ENCODE results near the gene TIPRL.

The TIPRL gene

DNA sequence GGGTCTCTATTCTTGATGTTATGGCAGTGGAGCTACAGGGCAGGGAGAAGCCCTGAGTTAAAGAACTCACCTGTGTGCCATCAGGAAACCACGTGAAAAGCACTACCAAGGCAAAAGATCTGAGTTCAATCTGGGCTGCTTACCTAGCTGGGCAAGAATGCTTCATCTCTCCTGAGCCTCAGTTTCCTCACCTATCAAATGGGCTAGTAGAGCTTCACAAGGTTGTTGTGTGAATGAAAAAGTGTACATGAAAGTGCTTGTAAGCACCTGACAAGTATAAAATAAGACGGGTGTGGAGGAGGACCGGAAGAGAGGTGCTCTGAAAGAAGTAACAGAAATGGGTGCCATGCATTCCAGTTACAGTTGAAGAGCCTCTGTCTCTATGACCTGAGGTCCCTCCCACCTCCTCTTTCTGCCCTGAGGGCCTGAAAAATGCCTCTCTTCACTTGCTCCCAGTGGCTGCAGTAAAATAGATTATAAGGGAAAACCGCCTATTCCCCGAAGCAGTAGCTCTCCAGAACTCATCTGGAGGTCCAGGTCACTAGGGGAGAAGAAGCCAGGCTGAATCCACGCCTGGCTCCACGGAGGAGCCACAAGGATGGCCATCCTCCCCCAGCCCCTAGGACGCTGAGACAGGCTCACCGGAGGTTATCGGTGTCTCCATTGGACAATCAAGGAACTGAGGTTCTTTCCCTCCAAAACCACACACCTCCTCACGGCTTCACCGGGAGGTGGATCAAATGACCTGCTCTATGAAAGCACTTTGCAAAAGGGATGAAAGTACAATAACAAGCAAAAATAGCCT is 43.4 kb upstream of the TIPRL start:
- Histone ChIP-seq H3K18ac (ENCODE audit: low read length) (no peak overlapping the region), H2BK12ac (ENCODE audit: low read length) (no peak overlapping the region), H3K14ac (ENCODE audit: low read length) (no peak overlapping the region), H3K27me3 (ENCODE audit: control insufficient read depth in 3 of 3, insufficient read depth in 3 of 3, low read depth in 1 of 3, low read length in 3 of 3) (no peaks in the 10 kb centered on the region), H2AFZ (ENCODE audit: low read length) (peak overlapping the region; percentile 95), H2BK15ac (ENCODE audit: low read length) (no peak overlapping the region), H2AK5ac (ENCODE audit: low read depth, low read length) (no peak overlapping the region), H3K4ac (ENCODE audit: low read length) (no peak overlapping the region), H4K91ac (ENCODE audit: low read depth, low read length, poor library complexity) (no peak overlapping the region), H3K4me3 (ENCODE audit: low read length in 2 of 2) (peak overlapping the region; percentile 59 to 88), H3K4me2 (ENCODE audit: insufficient read depth, low read length, poor library complexity, severe bottlenecking) (peak overlapping the region; percentile 74), H2BK5ac (ENCODE audit: low read length) (no peak overlapping the region), H3K9me3 (replicated peaks in 1 of 2; ENCODE audit: control insufficient read depth in 2 of 2, insufficient read depth in 1 of 2, low read depth in 1 of 2, low read length in 2 of 2) (no peaks in the 10 kb centered on the region), H3K23ac (ENCODE audit: low read depth, low read length, poor library complexity) (no peak overlapping the region), H2BK120ac (ENCODE audit: low read depth, low read length) (no peak overlapping the region), H4K8ac (ENCODE audit: low read depth, low read length) (peak overlapping the region; percentile 3), H3K9ac (ENCODE audit: low read depth, low read length, poor library complexity) (peak overlapping the region; percentile 94), H3K27ac (replicated peaks; ENCODE audit: low read length) (no peak overlapping the region), H3K79me1 (ENCODE audit: low read depth, low read length) (peaks cover 2% of the 10 kb centered on the region), H3K36me3 (replicated peaks in 1 of 2; ENCODE audit: control insufficient read depth in 2 of 2, insufficient read depth in 2 of 2, low read length in 2 of 2) (peaks cover 5 to 25% of the 10 kb centered on the region in 2 donors), H3K4me1 (ENCODE audit: control insufficient read depth in 2 of 2, insufficient read depth in 1 of 2, low read depth in 1 of 2, low read length in 2 of 2) (peaks cover 7 to 20% of the 10 kb centered on the region in 2 donors)
- DNase-seq (ENCODE audit: low spot score) = no peak
- WGBS, 2 donors (ENCODE audit: extremely low coverage in 2 of 2, insufficient read length in 2 of 2, insufficient replicate concordance in 1 of 2) = no CpG with 5 or more reads among the region's 12 CpGs

GRCh38 chr1:168135921-168136708 is 42.6 kb upstream of the TIPRL start:
- peaks cover 1 to 17% of the 10 kb centered on the region in 2 donors for H3K36me3 ChIP-seq (replicated peaks in 1 of 2; ENCODE audit: control insufficient read depth in 2 of 2, insufficient read depth in 2 of 2, low read length in 2 of 2)
- H3K4me1 ChIP-seq (ENCODE audit: control insufficient read depth in 2 of 2, insufficient read depth in 1 of 2, low read depth in 1 of 2, low read length in 2 of 2) = peaks cover 7 to 20% of the 10 kb centered on the region in 2 donors
- H2BK120ac ChIP-seq (ENCODE audit: low read depth, low read length) = peak overlapping the region; percentile 69
- peak overlapping the region; percentile 86 for H3K23ac ChIP-seq (ENCODE audit: low read depth, low read length, poor library complexity)
- H3K9ac ChIP-seq (ENCODE audit: low read depth, low read length, poor library complexity) = peak overlapping the region; percentile 94
- peak overlapping the region; percentile 59 to 88 for H3K4me3 ChIP-seq (ENCODE audit: low read length in 2 of 2)
- H3K18ac ChIP-seq (ENCODE audit: low read length) = peak overlapping the region; percentile 98
- peak overlapping the region; percentile 3 for H4K8ac ChIP-seq (ENCODE audit: low read depth, low read length)
- H3K4ac ChIP-seq (ENCODE audit: low read length) = no peak overlapping the region
- peak overlapping the region; percentile 43 for H2BK5ac ChIP-seq (ENCODE audit: low read length)
- WGBS, 2 donors (ENCODE audit: extremely low coverage in 2 of 2, insufficient read length in 2 of 2, insufficient replicate concordance in 1 of 2) = no CpG with 5 or more reads among the region's 63 CpGs
- no peaks in the 10 kb centered on the region for H3K27me3 ChIP-seq (ENCODE audit: control insufficient read depth in 3 of 3, insufficient read depth in 3 of 3, low read depth in 1 of 3, low read length in 3 of 3)
- peaks cover 2% of the 10 kb centered on the region for H3K79me1 ChIP-seq (ENCODE audit: low read depth, low read length)
- peak overlapping the region; percentile 83 for H2AK5ac ChIP-seq (ENCODE audit: low read depth, low read length)
- H3K27ac ChIP-seq (replicated peaks; ENCODE audit: low read length) = peak overlapping the region; percentile 72
- H4K91ac ChIP-seq (ENCODE audit: low read depth, low read length, poor library complexity) = no peak overlapping the region
- H3K9me3 ChIP-seq (replicated peaks in 1 of 2; ENCODE audit: control insufficient read depth in 2 of 2, insufficient read depth in 1 of 2, low read depth in 1 of 2, low read length in 2 of 2) = no peaks in the 10 kb centered on the region
- no peak overlapping the region for H2BK12ac ChIP-seq (ENCODE audit: low read length)
- peak overlapping the region; percentile 92 for H3K14ac ChIP-seq (ENCODE audit: low read length)
- peak overlapping the region; percentile 54 for H2BK15ac ChIP-seq (ENCODE audit: low read length)
- H3K4me2 ChIP-seq (ENCODE audit: insufficient read depth, low read length, poor library complexity, severe bottlenecking) = peak overlapping the region; percentile 74
- no peak for DNase-seq (ENCODE audit: low spot score)
- H2AFZ ChIP-seq (ENCODE audit: low read length) = peak overlapping the region; percentile 95

GRCh38 chr1:168136709-168137514 is 41.9 kb upstream of the TIPRL start, which contains the start of gene GPR161:
GPR161 (minus strand) TSS chr1:168136930; CDS start chr1:168104850, 32,080 bp downstream.
- peak within 1 kb of the TSS; percentile 29 for H4K8ac ChIP-seq (ENCODE audit: low read depth, low read length)
- H3K4me2 ChIP-seq (ENCODE audit: insufficient read depth, low read length, poor library complexity, severe bottlenecking) = peak within 1 kb of the TSS; percentile 74
- peak within 1 kb of the TSS; percentile 83 for H2AK5ac ChIP-seq (ENCODE audit: low read depth, low read length)
- no CpG with 5 or more reads among the region's 86 CpGs for WGBS, 2 donors (ENCODE audit: extremely low coverage in 2 of 2, insufficient read length in 2 of 2, insufficient replicate concordance in 1 of 2)
- H3K14ac ChIP-seq (ENCODE audit: low read length) = peak within 1 kb of the TSS; percentile 92
- no peak within 1 kb of the TSS for H2BK12ac ChIP-seq (ENCODE audit: low read length)
- no peaks in the 10 kb centered on the region for H3K27me3 ChIP-seq (ENCODE audit: control insufficient read depth in 3 of 3, insufficient read depth in 3 of 3, low read depth in 1 of 3, low read length in 3 of 3)
- H4K91ac ChIP-seq (ENCODE audit: low read depth, low read length, poor library complexity) = no peak within 1 kb of the TSS
- no peaks in the 10 kb centered on the region for H3K9me3 ChIP-seq (replicated peaks in 1 of 2; ENCODE audit: control insufficient read depth in 2 of 2, insufficient read depth in 1 of 2, low read depth in 1 of 2, low read length in 2 of 2)
- peak within 1 kb of the TSS; percentile 94 for H3K9ac ChIP-seq (ENCODE audit: low read depth, low read length, poor library complexity)
- DNase-seq (ENCODE audit: low spot score) = peak; percentile 74
- H2BK120ac ChIP-seq (ENCODE audit: low read depth, low read length) = peak within 1 kb of the TSS; percentile 69
- peak within 1 kb of the TSS; percentile 95 for H2AFZ ChIP-seq (ENCODE audit: low read length)
- H3K4me3 ChIP-seq (ENCODE audit: low read length in 2 of 2) = peak within 1 kb of the TSS; percentile 59 to 88
- peak within 1 kb of the TSS; percentile 43 for H2BK5ac ChIP-seq (ENCODE audit: low read length)
- H3K36me3 ChIP-seq (replicated peaks in 1 of 2; ENCODE audit: control insufficient read depth in 2 of 2, insufficient read depth in 2 of 2, low read length in 2 of 2) = peaks cover 0 to 15% of the 10 kb centered on the region in 2 donors
- peak within 1 kb of the TSS; percentile 8 for H3K4ac ChIP-seq (ENCODE audit: low read length)
- peak within 1 kb of the TSS; percentile 54 for H2BK15ac ChIP-seq (ENCODE audit: low read length)
- H3K27ac ChIP-seq (replicated peaks; ENCODE audit: low read length) = peak within 1 kb of the TSS; percentile 82
- peak within 1 kb of the TSS; percentile 86 for H3K23ac ChIP-seq (ENCODE audit: low read depth, low read length, poor library complexity)
- H3K18ac ChIP-seq (ENCODE audit: low read length) = peak within 1 kb of the TSS; percentile 98
- peaks cover 10 to 20% of the 10 kb centered on the region in 2 donors for H3K4me1 ChIP-seq (ENCODE audit: control insufficient read depth in 2 of 2, insufficient read depth in 1 of 2, low read depth in 1 of 2, low read length in 2 of 2)
- peaks cover 2% of the 10 kb centered on the region for H3K79me1 ChIP-seq (ENCODE audit: low read depth, low read length)

Data from neuronal stem cell (in vitro differentiated cells).